ENCODE measurements around the gene RSPRY1. TPM values are rescaled to one million over a fixed set of nuclear protein-coding genes. Genes with fewer than 3 reads are reported as not detected.

Gene RSPRY1
- total and polyA plus RNA-seq, 2 of the 4 experiments (the other 2 are of a cell fraction) = 25.2 to 62.2 TPM

GRCh38 chr16:57143149-57143921 lies 42.8 kb upstream of the RSPRY1 start:
- H3K9ac ChIP-seq (ENCODE audit: low read depth, low read length) = no peak overlapping the region
- ATAC-seq (ENCODE audit: low read depth) (no peak), DNase-seq (no peak)
- peak overlapping the region; percentile 21 for H2AFZ ChIP-seq (replicated peaks; ENCODE audit: low read length, poor library complexity)
- H3K27me3 ChIP-seq (ENCODE audit: control insufficient read depth, insufficient read depth, low read length) = no peaks in the 10 kb centered on the region
- H2AK9ac ChIP-seq (replicated peaks; ENCODE audit: low read depth, low read length, poor library complexity) = peak overlapping the region; percentile 61
- H2BK5ac ChIP-seq (ENCODE audit: low read depth, low read length, poor library complexity, severe bottlenecking) = no peak overlapping the region
- H3K36me3 ChIP-seq (ENCODE audit: control insufficient read depth, insufficient read depth, low read length) = no peaks in the 10 kb centered on the region
- no peak overlapping the region for H3K27ac ChIP-seq (ENCODE audit: insufficient read depth, low read length)
- H3K23ac ChIP-seq (ENCODE audit: low read depth, low read length) = no peak overlapping the region
- no peak overlapping the region for H4K91ac ChIP-seq (ENCODE audit: insufficient read depth, low read depth, low read length)
- intact Hi-C loops (cut with micrococcal nuclease) (no loop called here), in situ Hi-C loops (cut with MboI; ENCODE audit: low sequenced_read_pairs) (no loop called here), dilution Hi-C loops (cut with HindIII; ENCODE audit: low sequenced_read_pairs, unreplicated experiment) (no loop called here)
- H3K4me1 ChIP-seq (ENCODE audit: control insufficient read depth, insufficient read depth, low read length) = peaks cover 6% of the 10 kb centered on the region; the same call in 1 of the 2 replicates
- WGBS, 2 experiments (ENCODE audit: extremely low coverage in 2 of 2, insufficient read length in 1 of 2) = 80% methylated on average over 2 of the region's 14 CpGs; no CpG with 5 or more reads in 1 of the 2 experiments
- no peak overlapping the region for H3K56ac ChIP-seq (ENCODE audit: extremely low read depth, insufficient read depth, low read length)
- TF ChIP-seq MAZ (IDR thresholded peaks at IDR 0.05; ENCODE audit: borderline replicate concordance, low read depth, low read length) = no peak
- TF ChIP-seq FOS (IDR thresholded peaks at IDR 0.05; ENCODE audit: low read depth, low read length) = no peak
- TF ChIP-seq CHD1 (IDR thresholded peaks at IDR 0.05; ENCODE audit: low read depth, low read length) = no peak
- no peak for TF ChIP-seq MAFK (IDR thresholded peaks at IDR 0.05; ENCODE audit: low read depth, low read length)
- no peak for TF ChIP-seq RAD21 (IDR thresholded peaks at IDR 0.05; ENCODE audit: low read length)
- no peak for TF ChIP-seq USF2 (IDR thresholded peaks at IDR 0.05; ENCODE audit: low read depth, low read length)
- no peak for TF ChIP-seq RCOR1 (IDR thresholded peaks at IDR 0.05; ENCODE audit: insufficient replicate concordance, low read length)
- TF ChIP-seq ELK1 (IDR thresholded peaks at IDR 0.05; ENCODE audit: borderline replicate concordance, low read depth, low read length) = no peak
- TF ChIP-seq POLR2A (IDR thresholded peaks at IDR 0.05; ENCODE audit: low read depth, low read length) = no peak
- TF ChIP-seq RFX5 (IDR thresholded peaks at IDR 0.05; ENCODE audit: low read depth, low read length) = no peak
- no peak for TF ChIP-seq MXI1 (IDR thresholded peaks at IDR 0.05; ENCODE audit: borderline replicate concordance, low read depth, low read length)
- TF ChIP-seq CTCF (conservative IDR thresholded peaks at IDR 0.05; ENCODE audit: low read depth, low read length) = no peak
- no peak for TF ChIP-seq SMC3 (IDR thresholded peaks at IDR 0.05; ENCODE audit: low read depth, low read length)
- TF ChIP-seq CEBPB (IDR thresholded peaks at IDR 0.05; ENCODE audit: low read depth, low read length) = no peak
- TF ChIP-seq NFE2L2 (IDR thresholded peaks at IDR 0.05; ENCODE audit: low read depth, low read length) = no peak
- no peak for TF ChIP-seq BHLHE40 (IDR thresholded peaks at IDR 0.05; ENCODE audit: low read depth, low read length)
- H3K9me3 ChIP-seq (ENCODE audit: control insufficient read depth, insufficient read depth, low read length) = no peaks in the 10 kb centered on the region
- H3K14ac ChIP-seq (replicated peaks; ENCODE audit: low read depth, low read length) = no peak overlapping the region
- H2AK5ac ChIP-seq (ENCODE audit: low read depth, low read length) = no peak overlapping the region
- no peak overlapping the region for H3K4me3 ChIP-seq (ENCODE audit: insufficient read depth, low read depth, low read length)
- CTCF ChIA-PET = no interaction called here
- no peak overlapping the region for H3K4me2 ChIP-seq (ENCODE audit: low read depth, low read length)
- H4K8ac ChIP-seq (ENCODE audit: low read depth in 2 of 2, low read length in 2 of 2) = no peak overlapping the region
- POLR2A ChIA-PET (ENCODE audit: unreplicated experiment) = no interaction called here
- no peaks in the 10 kb centered on the region; the same call in 1 of the 2 replicates for H4K20me1 ChIP-seq (ENCODE audit: insufficient read depth, low read length)
- peaks cover 19% of the 10 kb centered on the region for H3K9me1 ChIP-seq (ENCODE audit: insufficient read depth, low read length)
- no peak overlapping the region for H3K18ac ChIP-seq (ENCODE audit: low read depth, low read length)
- H4K5ac ChIP-seq (ENCODE audit: low read depth, low read length) = no peak overlapping the region
- no TSS peak for BruUV-seq (replicated peaks)
- H3K4ac ChIP-seq (ENCODE audit: low read depth, low read length) = no peak overlapping the region
- H2BK120ac ChIP-seq (ENCODE audit: low read depth, low read length) = no peak overlapping the region
- H2BK20ac ChIP-seq (ENCODE audit: low read depth, low read length) = no peak overlapping the region
- H2BK15ac ChIP-seq (ENCODE audit: low read depth, low read length) = no peak overlapping the region
- no peaks in the 10 kb centered on the region for H3K79me1 ChIP-seq (ENCODE audit: low read depth in 1 of 2, low read length in 2 of 2)
